Naive thymus-derived CD8-positive, alpha-beta T cell (primary cell): Measurements from ENCODE around the gene SHISA8. TPM values are rescaled to one million over a fixed set of nuclear protein-coding genes. Genes with fewer than 3 reads are reported as not detected.

Experiments
- ATAC-seq, 2 donors: fragments of 150-1000 bp; cut with Tn5 transposase in 1 of 2; sonication (Bioruptor Pico), chemical (Tn5 transposase) in 1 of 2; 1 replicate in 1 of 2; 2 replicates in 1 of 2; pipeline ENCODE4 v1.10.0; 2021; ENCODE audit warnings: mild to moderate bottlenecking in 2 of 2, moderate library complexity in 2 of 2
- POLR2A ChIA-PET: fragments of 350-600 bp; sonication (Branson Sonifier 250); formaldehyde crosslinking; loops from one replicate; lab custom pipeline; 2021; ENCODE audit warnings: antibody characterized with exemption; lab: Charles Lee
- DNase-seq, 10 donors: peaks; one replicate each; pipeline versions ENCODE4 v3.0.0 to v3.0.0-alpha.2; 2020 to 2022
- H3K27ac Mint-ChIP-seq, 10 donors: one replicate each; pipeline ENCODE4 v1.8.0; 2020 to 2022; ENCODE audit warnings: mild to moderate bottlenecking in 10 of 10, mixed read lengths in 10 of 10, moderate library complexity in 4 of 10, inconsistent platforms in 1 of 10
- H3K27me3 Mint-ChIP-seq, 5 donors: one replicate each; pipeline ENCODE4 v1.8.0; 2021 to 2022; ENCODE audit warnings: mixed read lengths in 5 of 5
- H3K36me3 Mint-ChIP-seq, 3 donors: one replicate each; pipeline ENCODE4 v1.8.0; 2020 to 2022; ENCODE audit warnings: mixed read lengths in 3 of 3, mild to moderate bottlenecking in 2 of 3, inconsistent platforms in 1 of 3
- H3K4me1 Mint-ChIP-seq, 4 donors: one replicate each; pipeline ENCODE4 v1.8.0; 2021 to 2022; ENCODE audit warnings: mixed read lengths in 4 of 4
- H3K4me3 Mint-ChIP-seq, 10 donors: one replicate each; pipeline ENCODE4 v1.8.0; 2020 to 2022; ENCODE audit warnings: mild to moderate bottlenecking in 10 of 10, mixed read lengths in 10 of 10, moderate library complexity in 6 of 10, inconsistent platforms in 1 of 10
- H3K9me3 Mint-ChIP-seq, 9 donors: one replicate each; pipeline ENCODE4 v1.8.0; 2020 to 2022; ENCODE audit warnings: mixed read lengths in 9 of 9, mild to moderate bottlenecking in 3 of 9, inconsistent platforms in 1 of 9, moderate library complexity in 1 of 9
- microRNA-seq: library from miRNA; unstranded; fragments of <30 nt; microRNA quantifications from one replicate; pipeline ENCODE4 v1.2.0, GENCODE V29; 2022; ENCODE audit warnings: borderline microRNAs expressed
- polyA plus RNA-seq, 3 donors: library from polyadenylated mRNA; unstranded; fragments of 300-500 nt; fragmentation: Illumina TruSeq; gene quantifications; one replicate each; pipeline ENCODE4 v1.2.3, GENCODE V29; 2021
- total RNA-seq, 8 experiments: library from RNA in 2 of 8; stranded (reverse) in 2 of 8; gene quantifications; one replicate each; pipeline ENCODE4 v1.2.3 and lab custom pipeline; 2021 to 2026

The SHISA8 gene
- total and polyA plus RNA-seq, 5 experiments from 2014 or later = 0.44 TPM; not detected in 4

- ATAC-seq = peak; percentile 73 to 77
- peaks cover 17 to 81% (median 58%) of the 10 kb centered on the region in 4 donors for H3K4me1 Mint-ChIP-seq
- H3K36me3 Mint-ChIP-seq = peaks cover 0 to 16% (median 3%) of the 10 kb centered on the region in 3 donors
- H3K4me3 Mint-ChIP-seq = peak overlapping the region; percentile 25 to 74 (median 59)
- no peaks in the 10 kb centered on the region for H3K27me3 Mint-ChIP-seq
- peak in 8 of 10 donors; percentile 20 to 72 (median 44) for DNase-seq
- no peaks in the 10 kb centered on the region for H3K9me3 Mint-ChIP-seq
- peak overlapping the region; percentile 77 to 94 (median 90) for H3K27ac Mint-ChIP-seq
- POLR2A ChIA-PET = interaction anchor here (0.6 to 2.0 kb wide), 9 partner anchors 9 to 121 kb away, joined by 3 to 14 read pairs (median 5); partner anchors contain the start of genes CCDC134, SREBF2 and TNFRSF13C
Observed at GRCh38 chr22:41862160-41862529, 52.7 kb downstream of the SHISA8 start.

Small RNA genes lying within 50 kb of the gene (microRNA-seq; reads per million reads assigned to microRNA genes)
- gene MIR33A = 82.1 reads per million, percentile 62 among the genes with 10 or more reads in this experiment

Other genes with a start within 250 kb of the SHISA8 start
- gene SNU13, start 226.2 kb downstream of the SHISA8 start, total RNA-seq = 100 to 1,000 TPM; 117 to 127 TPM
- gene SNU13, start 226.2 kb downstream of the SHISA8 start, polyA plus RNA-seq = 100 to 1,000 TPM; 226 to 309 (median 285) TPM
- gene MEI1, start 215.6 kb downstream of the SHISA8 start, total RNA-seq = 10 to 100 TPM; 52.9 to 62.8 TPM
- 100 to 1,000 TPM in 1 of 3 donors, 10 to 100 TPM in 2; 89.5 to 153 (median 98.3) TPM for gene MEI1, start 215.6 kb downstream of the SHISA8 start, polyA plus RNA-seq
- gene CCDC134, start 114.4 kb downstream of the SHISA8 start, total RNA-seq = 10 to 100 TPM; 17.1 to 23.1 TPM
- 1 to 10 TPM; 3.5 to 5.6 (median 3.8) TPM for gene CCDC134, start 114.4 kb downstream of the SHISA8 start, polyA plus RNA-seq
- gene SREBF2, start 82.0 kb downstream of the SHISA8 start, total RNA-seq = 100 to 1,000 TPM; 106 TPM
- 10 to 100 TPM; 16.3 to 21.9 (median 18.2) TPM for gene SREBF2, start 82.0 kb downstream of the SHISA8 start, polyA plus RNA-seq
- gene TNFRSF13C, start 11.7 kb upstream of the SHISA8 start, total RNA-seq = 10 to 100 TPM; 16.8 to 18.3 TPM
- under 1 TPM; 0.29 to 0.82 (median 0.56) TPM for gene TNFRSF13C, start 11.7 kb upstream of the SHISA8 start, polyA plus RNA-seq
- gene CENPM, start 32.1 kb upstream of the SHISA8 start, total RNA-seq = 1 to 10 TPM; 3.2 to 3.6 TPM
- 1 to 10 TPM; 2.1 to 7.2 (median 2.3) TPM for gene CENPM, start 32.1 kb upstream of the SHISA8 start, polyA plus RNA-seq
- gene SEPTIN3, start 54.4 kb upstream of the SHISA8 start, total RNA-seq = under 1 TPM in 1 of 2 experiments, not detected in 1; 0.18 TPM
- not detected for gene SEPTIN3, start 54.4 kb upstream of the SHISA8 start, polyA plus RNA-seq
- gene WBP2NL, start 83.7 kb upstream of the SHISA8 start, total RNA-seq = 1 to 10 TPM; 4.5 to 4.6 TPM
- gene WBP2NL, start 83.7 kb upstream of the SHISA8 start, polyA plus RNA-seq = 1 to 10 TPM in 1 of 3 donors, under 1 TPM in 2; 0.25 to 1.4 (median 0.57) TPM
- gene NAGA, start 155.7 kb upstream of the SHISA8 start, total RNA-seq = 1 to 10 TPM; 7.8 to 9.1 TPM
- 10 to 100 TPM in 2 of 3 donors, 1 to 10 TPM in 1; 8.2 to 11.2 (median 10.2) TPM for gene NAGA, start 155.7 kb upstream of the SHISA8 start, polyA plus RNA-seq
- 1 to 10 TPM in 1 of 2 experiments, under 1 TPM in 1; 0.74 to 1.6 TPM for gene PHETA2, start 159.2 kb upstream of the SHISA8 start, total RNA-seq
- gene PHETA2, start 159.2 kb upstream of the SHISA8 start, polyA plus RNA-seq = under 1 TPM; 0.08 to 0.17 (median 0.13) TPM
- gene SMDT1, start 164.6 kb upstream of the SHISA8 start, total RNA-seq = 10 to 100 TPM; 86.6 to 99.9 TPM
- 100 to 1,000 TPM; 152 to 294 (median 179) TPM for gene SMDT1, start 164.6 kb upstream of the SHISA8 start, polyA plus RNA-seq
- 10 to 100 TPM; 41.0 to 41.1 TPM for gene NDUFA6, start 175.7 kb upstream of the SHISA8 start, total RNA-seq
- 100 to 1,000 TPM; 106 to 137 (median 115) TPM for gene NDUFA6, start 175.7 kb upstream of the SHISA8 start, polyA plus RNA-seq
- gene CYP2D6, start 215.7 kb upstream of the SHISA8 start, total RNA-seq = 1 to 10 TPM; 9.2 to 9.6 TPM
- under 1 TPM in 1 of 3 donors, not detected in 2; 0.12 TPM for gene CYP2D6, start 215.7 kb upstream of the SHISA8 start, polyA plus RNA-seq